ENCODE data around the gene FSD1.

GRCh38 chr19:4277191-4277696, 27.2 kb upstream of the FSD1 start:
- TF ChIP-seq CTCF (IDR thresholded peaks at IDR 0.05; ENCODE audit: low read depth, low read length) (no peak), EZH2phosphoT487 (IDR thresholded peaks at IDR 0.05; ENCODE audit: low read depth) (no peak)

Measured in OCI-LY3 (cell line).